ENCODE measurements around the gene MRPS15.
"Not testable (repeated sequence)": the region's sequence is repeated elsewhere in the genome, so short reads cannot be mapped to it uniquely, and the experiment has no call there.

MRPS15 gene

DNA sequence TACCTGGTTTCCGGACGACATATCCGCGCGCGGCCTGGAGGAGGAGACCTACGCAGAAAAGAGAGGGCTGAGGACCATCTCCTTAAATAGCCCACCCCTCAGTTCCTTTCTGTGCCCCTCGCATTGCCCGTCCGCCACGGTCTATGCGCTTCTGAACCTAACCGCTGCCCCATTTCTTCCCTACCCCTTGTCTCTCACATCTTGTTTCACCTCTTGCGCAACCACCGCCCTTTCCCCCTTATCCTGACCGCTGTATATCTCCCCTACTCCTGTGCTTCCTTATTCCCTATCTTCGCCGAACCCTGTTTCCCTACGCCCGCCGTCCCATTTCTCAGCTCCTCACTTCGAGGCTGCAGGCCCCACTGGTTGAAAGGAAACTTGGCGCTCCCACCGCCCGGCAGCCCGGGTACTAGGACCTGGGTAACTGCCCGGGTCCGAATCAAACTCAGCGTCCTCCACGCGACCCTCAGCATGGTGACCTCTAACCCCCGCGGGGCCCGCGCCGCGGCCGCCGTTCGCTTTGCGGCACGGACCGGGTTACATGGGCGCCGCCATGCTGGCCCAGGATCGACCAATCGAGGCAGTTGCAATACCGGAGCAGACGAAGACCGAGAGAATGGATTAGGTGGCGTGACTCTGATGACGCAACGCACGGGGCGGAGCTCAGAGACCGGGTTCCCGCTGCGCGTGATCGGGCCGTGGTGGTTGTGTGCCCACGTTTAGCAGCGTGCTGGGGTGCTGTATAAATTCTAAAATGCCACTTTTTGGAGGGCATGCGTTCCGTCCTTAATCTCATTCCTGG lies at the start of gene MRPS15:
Gene MRPS15 (minus strand): TSS at position 582 of the 802 bp plus-strand sequence. CDS start 109 bp downstream, at position 473.
- DNase-seq (ENCODE audit: low read depth) = peak; percentile 87

DNA sequence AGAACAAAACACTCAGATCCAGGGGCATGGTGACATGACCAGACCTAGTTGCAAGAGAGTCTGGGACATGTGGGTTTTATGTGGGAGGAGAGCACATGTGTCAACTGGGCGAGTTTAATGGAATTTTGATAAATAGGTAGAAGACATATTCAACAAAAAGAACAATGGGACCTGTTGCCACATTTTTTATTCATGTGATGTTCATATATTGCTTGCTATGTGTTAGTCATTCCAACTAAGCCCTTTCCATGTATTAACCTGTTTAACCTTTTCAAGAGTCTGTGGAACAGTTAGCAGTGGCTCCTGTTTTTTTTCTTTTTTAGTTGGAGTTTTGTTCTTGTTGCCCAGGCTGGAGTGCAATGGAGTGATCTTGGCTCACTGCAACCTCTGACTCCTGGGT lies 48.7 kb upstream of the MRPS15 start:
- DNase-seq (ENCODE audit: low read depth) = no peak

DNA sequence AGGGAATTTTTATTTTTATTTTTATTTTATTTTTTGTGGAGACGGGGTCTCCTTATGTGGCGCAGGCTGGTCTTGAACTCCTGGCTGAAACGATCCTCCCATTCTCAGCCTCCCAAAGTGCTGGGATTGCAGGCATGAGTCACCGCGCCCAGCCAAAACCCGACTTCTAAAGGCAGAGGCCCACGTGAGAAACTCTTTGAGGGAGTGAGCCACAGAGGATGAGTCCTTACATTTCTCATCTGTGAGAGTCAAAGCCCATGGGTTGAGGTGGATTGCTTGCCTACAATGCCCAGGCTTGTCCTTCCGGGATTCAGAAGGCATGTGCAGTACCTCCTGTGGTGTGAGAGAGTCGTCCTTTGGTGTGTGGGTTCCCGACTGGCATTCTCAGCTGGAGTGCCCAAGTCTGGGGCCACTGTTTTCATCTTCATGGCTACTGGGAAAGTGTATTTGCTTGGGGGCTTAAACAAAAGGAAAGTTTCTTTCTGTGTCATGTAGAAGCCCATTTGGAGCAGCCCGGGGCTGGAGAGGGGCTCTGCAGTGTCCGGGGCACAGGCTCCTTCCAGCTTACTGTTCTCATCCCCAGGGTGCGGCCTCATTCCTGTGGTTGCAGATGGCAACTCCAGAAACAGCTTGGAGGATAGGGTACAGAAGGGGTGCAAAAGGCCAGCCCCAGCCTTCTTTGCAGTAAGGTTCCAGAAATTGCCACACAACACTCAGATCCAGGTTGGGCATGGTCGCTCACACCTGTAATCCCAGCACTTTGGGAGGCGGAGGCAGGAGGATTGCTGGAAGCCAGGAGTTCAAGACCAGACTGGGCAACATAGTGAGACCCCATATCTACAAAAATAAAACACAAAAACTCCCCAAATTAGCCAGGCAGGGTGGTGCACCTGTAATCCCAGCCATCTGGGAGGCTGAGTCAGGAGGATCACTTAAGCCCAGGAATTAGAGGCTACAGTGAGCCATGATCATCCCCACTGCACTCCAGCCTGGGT lies 47.9 kb upstream of the MRPS15 start:
- no peak for DNase-seq (ENCODE audit: low read depth)

DNA sequence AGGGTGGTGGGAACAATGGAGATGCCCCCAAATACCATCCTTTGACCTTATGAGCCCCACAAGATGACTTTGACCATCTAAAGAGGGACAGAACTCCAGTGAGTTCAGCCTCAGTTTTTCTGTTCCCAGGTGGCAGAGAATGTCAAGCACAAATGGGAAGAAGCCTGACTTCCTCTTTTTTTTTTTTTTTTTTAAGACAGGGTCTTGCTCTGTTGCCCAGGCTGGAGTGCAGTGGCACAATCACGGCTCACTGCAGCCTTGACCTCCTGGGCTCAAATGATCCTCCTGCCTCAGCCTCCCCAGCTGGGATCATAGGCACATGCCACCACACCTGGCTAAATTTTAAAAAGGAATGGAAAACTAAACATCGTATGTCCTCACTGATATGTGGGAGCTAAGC lies 47.0 kb upstream of the MRPS15 start:
- DNase-seq (ENCODE audit: low read depth) = not testable (repeated sequence)

DNA sequence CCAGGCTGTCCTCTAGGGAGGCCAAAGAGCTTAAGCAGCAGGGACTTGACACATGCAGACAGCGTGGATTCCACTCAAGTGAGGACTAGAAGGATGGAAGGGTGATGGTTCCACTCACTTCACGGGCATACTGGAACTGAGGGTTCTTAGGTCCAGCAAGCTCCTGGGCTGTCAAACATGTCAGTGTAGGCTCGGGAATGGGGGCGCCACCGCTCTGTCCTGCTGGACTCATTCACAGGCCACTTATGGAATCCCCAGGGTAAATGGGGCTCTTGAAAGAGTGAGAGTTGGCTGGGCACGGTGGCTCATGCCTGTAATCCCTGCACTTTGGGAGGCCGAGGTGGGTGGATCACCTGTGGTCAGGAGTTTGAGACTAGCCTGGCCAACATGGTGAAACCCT lies 46.2 kb upstream of the MRPS15 start:
- no peak for DNase-seq (ENCODE audit: low read depth)

DNA sequence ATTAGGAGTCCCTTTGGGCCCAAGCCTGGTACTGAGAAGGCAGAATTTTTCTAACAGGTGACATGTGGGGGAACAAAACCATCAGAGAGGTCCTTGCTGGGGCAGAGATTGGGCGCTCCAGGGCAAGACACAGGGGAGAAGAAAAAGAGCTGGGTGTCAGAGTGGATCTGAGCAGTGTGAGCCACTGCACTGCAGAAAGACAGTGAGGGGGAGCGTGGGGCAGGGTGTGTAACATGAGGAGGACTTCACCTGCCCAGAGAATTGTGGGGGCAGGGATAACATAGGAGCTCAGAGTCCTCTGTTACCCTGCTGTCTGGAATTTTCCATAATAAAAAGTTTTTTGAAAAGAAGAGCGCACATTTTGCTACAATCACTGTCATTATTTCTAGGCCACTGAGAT lies 44.1 kb upstream of the MRPS15 start:
- DNase-seq (ENCODE audit: low read depth) = no peak

DNA sequence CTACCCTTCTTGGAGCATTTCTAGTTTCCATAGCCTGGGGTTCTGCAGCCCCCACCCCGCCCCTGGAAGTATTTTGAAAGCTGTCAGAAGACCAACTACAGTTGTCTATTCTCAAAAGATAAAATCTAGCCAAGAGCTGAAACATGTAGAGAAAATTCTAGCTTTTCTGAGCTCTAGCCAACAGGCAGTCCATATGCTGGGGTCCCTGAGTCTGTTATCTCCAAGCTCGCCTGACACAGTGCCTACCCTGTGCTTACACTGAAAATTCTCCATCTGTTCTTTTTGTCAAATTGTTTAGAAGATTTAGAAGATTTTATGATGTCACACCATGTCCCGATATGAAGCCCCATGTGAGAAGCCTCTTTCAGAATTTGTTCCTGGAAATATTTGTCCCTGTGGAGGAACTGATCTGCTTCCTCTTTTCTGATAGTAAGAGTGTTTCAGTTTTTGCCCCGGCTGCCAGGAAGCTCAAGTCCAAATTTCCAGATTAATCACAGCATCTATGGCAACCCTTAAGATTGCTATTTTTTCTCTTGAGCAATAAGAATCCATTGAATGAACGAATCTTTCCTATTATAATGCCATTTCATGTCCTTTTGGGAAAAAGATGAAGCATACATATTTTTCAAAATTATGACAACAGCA lies 42.2 kb upstream of the MRPS15 start:
- no peak for DNase-seq (ENCODE audit: low read depth)

DNA sequence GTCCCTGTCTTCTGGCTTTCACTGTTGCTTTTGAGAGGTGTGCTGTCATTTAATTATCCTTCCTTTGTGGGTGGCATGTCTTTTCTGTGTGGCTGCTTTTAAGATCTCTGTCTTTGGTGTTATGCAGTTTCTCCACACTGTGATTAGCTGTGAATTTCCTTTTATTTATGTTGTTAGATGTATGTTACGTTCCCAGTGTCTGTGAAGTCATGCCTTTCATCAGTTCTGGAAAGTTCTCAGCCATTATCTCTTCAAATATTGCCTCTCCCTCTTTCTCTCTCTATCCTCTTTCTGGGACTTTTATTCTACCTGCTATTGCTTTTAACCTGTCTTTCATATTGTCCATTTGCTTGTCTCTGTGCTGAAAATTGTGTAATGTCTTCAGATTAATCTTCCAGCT lies 39.5 kb upstream of the MRPS15 start:
- DNase-seq (ENCODE audit: low read depth) = no peak

DNA sequence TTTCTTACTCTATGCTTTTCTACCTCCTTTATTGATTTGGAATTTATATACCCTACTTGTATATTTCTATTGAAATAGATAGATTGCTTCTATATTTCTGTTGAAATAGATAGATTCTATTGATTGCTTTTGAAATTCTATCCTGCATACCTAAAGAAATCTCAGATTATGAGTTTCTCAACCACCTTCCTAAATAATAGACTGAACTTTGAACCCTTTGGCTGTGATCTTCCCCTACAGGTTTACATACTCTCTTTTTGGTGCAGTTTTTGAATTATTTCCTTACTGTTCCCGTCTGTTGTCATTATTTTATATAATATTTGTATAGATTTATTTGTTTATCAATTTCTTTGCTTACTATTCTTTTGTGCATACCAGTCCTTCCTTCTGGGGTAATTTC lies 39.0 kb upstream of the MRPS15 start:
- DNase-seq (ENCODE audit: low read depth) = no peak

DNA sequence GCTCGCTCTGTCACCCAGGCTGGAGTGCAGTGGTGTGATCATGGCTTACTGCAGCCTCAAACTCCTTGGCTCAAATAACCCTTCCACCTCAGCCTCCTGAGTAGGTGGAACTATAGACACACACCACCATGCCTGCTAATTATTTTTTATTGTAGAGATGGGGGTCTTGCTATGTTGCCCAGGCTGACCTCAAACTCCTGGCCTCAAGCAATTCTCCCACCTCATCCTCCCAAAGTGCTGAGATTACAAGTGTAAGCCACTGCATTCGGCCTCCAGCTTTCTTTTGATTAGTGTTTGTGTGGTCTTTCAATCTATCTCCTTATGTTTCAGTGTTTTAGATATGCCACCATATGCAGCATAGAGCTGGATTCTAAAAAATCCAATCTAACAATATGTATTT lies 38.4 kb upstream of the MRPS15 start:
- no peak for DNase-seq (ENCODE audit: low read depth)

DNA sequence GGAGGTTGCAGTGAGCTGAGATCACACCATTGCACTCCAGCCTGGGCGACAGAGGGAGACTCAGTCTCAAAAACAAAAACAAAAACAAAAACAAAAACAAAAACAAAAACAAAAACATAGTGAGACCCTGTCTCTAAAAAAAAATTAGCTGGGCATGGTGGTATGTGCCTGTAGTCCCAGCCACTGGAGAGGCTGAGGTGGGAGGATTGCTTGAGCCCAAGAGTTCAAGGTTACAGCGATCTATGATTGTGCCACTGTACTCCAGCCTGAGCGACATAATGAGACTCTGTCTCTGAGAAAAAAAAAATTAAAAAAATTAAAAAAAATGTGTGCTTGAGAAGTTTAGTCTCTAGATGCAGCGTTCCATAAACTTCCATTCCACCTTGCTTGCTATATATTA lies 37.7 kb upstream of the MRPS15 start:
- not testable (repeated sequence) for DNase-seq (ENCODE audit: low read depth)

DNA sequence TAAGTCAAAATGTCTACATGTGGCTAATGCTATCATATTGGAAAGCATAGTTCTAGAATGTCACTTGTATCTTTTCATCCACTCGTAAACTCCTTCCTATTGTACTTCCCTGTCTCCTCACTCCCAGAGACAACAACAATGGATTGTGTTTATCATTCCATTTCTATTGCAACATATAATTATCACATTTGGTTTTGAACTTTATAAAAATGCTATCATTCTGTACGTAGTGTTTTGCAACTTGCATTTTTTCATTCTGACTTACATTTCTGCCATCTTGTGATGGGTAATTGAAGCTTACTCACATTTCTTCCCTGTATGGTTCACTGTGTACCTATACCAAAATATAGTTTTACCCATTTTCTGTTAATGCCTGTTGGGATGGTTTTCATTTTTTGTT lies 33.0 kb upstream of the MRPS15 start:
- DNase-seq (ENCODE audit: low read depth) = no peak

DNA sequence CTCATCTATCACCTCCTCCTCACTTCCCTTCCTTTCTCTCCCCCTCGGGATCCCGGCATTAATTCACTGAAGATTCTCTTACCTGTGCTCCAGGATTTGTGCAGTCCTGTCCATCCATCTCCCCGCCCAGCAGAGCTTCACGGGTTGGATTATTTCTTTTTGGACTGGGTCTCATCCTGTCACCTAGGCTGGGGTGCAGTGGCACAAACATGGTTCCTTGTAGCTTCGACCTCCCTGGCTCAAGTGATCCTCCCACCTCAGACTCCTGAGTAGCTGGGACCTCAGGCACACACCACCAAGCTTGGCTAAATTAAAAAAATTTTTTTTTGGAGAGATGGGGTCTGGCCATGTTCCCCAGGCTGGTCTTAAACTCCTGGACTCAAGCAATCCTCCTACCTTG lies 30.8 kb upstream of the MRPS15 start:
- no peak for DNase-seq (ENCODE audit: low read depth)

DNA sequence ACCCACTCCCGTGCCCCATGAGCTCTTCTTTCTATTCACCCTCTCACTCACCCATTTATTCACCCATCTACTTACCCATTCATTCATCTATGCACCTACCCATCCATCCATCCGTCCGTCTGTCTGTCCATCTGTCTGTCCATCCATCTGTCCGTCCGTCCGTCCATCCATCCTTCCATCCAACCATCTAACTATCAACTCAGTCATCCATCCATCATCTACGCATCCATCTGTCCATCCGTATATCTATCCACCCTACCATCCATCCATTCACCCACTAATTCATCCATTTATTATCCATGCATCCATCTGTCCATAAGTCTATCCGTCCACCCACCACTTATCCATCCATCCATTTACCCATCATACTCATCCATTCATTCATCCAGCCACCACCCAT lies 29.3 kb upstream of the MRPS15 start:
- DNase-seq (ENCODE audit: low read depth) = no peak

DNA sequence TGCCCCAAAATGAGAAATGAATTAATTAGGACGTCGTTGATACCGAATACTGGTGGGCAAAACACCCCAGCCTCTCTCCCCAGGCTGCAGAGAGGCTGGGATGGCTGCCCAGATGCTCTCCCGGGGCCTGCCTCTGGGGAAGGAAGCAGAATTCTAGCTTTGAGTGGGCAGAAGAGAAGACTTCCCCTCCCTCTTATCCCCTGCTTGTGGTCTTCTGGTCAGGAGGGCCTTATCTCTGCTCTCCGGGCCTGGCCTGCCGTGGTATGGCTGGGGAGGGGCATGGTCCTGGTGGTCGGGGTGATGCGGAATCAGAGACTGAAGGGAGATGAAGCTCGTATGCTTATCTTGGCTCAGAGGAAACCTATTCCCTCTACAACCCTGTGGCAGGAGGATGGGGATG lies 28.3 kb upstream of the MRPS15 start:
- DNase-seq (ENCODE audit: low read depth) = no peak

DNA sequence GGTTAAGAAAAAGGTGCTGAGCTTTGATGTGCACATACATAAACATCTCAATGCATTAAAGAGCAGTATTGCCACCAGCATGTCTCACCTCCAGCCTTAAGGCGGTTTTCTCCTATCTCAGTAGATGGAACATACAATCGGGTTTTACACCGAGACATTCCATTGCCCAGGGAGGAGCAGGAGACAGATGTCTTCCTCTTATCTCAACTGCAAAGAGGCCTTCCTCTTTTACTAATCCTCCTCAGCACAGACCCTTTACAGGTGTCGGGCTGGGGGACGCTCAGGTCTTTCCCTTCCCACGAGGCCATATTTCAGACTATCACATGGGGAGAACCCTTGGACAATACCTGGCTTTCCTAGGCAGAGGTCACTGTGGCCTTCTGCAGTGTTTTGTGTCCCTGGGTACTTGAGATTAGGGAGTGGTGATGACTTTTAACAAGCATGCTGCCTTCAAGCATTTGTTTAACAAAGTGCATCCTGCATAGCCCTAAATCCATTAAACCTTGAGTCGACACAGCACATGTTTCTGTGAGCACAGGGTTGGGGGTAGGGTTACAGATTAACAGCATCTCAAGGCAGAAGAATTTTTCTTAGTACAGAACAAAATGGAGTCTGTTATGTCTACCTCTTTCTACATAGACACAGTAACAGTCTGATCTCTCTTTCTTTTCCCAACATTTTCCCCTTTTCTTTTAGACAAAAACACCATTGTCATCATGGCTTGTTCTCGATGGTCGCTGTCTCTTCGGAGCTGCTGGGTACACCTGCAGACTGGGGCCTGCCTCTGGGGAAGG lies 25.3 kb upstream of the MRPS15 start:
- not testable (repeated sequence) for DNase-seq (ENCODE audit: low read depth)

DNA sequence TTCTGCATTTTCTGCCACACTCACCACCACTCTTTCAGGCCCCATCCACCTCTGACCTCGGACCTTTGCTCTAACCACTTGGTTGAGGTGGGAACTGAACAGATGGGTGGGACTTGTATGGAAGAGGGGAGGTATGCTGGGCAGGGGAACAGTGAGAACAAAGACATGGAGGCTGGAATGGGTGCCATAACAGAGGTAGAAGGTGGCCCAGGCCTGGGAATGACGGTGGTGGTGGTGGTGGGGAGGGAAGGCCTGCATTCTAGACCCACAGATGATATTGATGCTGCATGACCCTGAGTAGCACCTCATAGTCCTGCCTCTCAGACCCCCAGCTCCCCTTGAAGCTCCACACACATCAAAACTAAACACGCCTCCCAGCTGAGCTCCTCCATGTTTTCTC lies 23.7 kb upstream of the MRPS15 start:
- DNase-seq (ENCODE audit: low read depth) = no peak

DNA sequence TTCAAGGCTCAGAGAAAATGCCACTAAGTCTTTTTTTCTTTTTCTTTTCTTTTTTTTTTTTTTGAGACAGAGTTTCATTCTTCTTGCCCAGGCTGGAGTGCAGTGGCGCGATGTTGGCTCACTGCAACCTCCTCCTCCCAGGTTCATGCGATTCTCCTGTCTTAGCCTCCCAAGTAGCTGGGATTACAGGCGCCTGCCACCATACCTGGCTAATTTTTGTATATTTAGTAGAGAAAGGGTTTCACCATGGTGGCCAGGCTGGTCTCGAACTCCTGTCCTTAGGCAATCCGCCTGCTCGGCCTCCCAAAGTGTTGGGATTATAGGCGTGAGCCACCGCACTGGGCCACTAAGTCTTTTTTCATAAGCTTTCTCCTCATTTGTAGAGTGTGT lies 23.1 kb upstream of the MRPS15 start:
- not testable (repeated sequence) for DNase-seq (ENCODE audit: low read depth)

DNA sequence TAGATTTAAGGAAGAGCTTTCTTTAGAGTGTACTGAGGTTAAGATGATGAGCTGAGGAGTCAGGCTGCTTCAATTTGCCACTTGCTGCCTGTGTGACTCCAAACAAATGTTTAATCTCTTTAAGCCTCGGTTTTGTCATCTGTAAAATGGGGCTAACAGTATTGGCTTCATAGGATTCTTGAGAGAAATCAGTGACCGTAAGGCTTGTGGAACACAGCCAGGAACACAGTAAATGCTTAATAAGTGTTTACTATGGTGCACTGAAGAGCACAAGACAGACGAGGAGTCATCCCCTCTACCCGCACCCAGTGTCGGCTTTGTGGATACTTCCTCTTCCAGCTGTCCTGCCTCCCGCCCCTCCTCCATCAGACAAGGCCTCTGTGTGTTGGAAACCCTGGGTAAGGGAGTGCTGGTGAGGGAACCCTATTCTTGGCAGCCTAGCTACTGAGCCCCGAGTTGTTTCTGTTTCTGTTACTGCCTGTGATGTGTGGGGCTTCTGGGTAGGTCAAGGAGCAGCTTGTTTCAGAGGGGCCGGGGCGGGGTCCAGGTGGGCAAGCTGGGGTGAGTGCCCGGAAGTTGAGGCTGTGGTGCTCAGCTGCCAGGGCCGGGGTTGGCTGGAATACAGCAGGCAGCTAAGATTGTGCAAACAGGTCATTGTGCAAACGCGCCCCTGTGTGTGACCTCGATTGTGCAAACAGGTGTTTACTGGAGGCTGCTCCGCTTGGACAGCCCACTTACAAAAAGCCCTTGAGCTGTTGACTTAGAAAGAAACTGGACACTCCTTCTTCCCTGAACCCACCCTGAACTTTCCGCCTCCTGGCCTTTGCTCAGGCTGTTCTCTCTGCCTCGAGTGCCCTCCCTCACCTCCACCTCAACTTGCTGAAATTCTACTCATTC lies 22.5 kb upstream of the MRPS15 start:
- DNase-seq (ENCODE audit: low read depth) = no peak

DNA sequence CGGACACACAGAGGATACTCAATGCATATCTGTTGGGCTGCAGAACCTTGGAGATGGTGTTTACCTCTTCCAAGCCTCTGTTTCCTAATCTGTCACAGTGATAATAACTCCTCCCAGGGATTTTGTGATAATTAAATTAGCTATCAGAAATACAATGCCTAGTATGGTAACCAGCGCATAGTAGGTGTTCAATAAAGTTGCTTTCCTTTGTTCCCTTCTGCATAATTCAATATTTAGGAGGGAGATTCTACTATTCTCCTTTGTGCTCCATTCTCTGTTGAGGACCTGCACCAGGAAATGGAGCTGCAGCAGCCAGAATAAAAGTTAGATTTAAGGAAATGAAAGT lies 21.9 kb upstream of the MRPS15 start:
- DNase-seq (ENCODE audit: low read depth) = no peak

DNA sequence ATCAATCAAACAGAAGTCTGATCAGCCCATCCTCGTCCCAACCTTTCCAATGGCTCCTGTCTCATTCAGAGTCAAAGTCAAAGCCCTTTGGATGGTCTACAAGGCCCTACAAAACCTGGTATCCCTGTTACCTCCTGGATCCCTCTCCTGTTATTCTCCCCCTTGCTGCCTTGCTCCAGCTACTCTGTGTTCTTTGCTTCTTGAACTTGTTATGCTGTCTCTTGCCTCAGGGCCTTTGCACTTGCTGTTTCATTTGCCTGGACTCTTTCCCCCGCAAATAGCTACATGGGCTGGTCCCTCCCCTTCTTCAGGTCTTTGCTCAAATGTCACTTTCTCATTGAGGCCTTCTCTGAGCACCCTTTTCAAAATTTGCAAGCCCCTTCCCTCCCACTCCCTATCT lies 19.9 kb upstream of the MRPS15 start:
- DNase-seq (ENCODE audit: low read depth) = no peak

All from fibroblast of the conjunctiva (primary cell).